Heart left ventricle (tissue), 16 donors: ENCODE data around the gene CBX8. TPM values are rescaled to one million over a fixed set of nuclear protein-coding genes. Genes with fewer than 3 reads are reported as not detected.
"Not testable (repeated sequence)": the region's sequence is repeated elsewhere in the genome, so short reads cannot be mapped to it uniquely, and the experiment has no call there.

Source experiments
- ATAC-seq, 4 donors: fragments of 200-7000 bp; cut with Tn5 transposase; one replicate each; pipeline ENCODE4 v1.9.1; 2020 to 2022; ENCODE audit warnings: moderate library complexity in 4 of 4, mild to moderate bottlenecking in 3 of 4, moderate number of reproducible peaks in 1 of 4
- DNase-seq, 5 donors: peaks; one replicate each; pipeline ENCODE4 v3.0.0-alpha.2; 2020
- H3K27ac ChIP-seq, 12 donors: fragments of 200-600 bp; sonication (generic) in 4 of 12; one replicate each; pipeline versions ENCODE4 v1.5.0 to v1.8.0; 2016 to 2022; ENCODE audit warnings: mild to moderate bottlenecking in 2 of 12
- H3K27me3 ChIP-seq, 9 donors: fragments of 200-600 bp; sonication (generic) in 2 of 9; one replicate each; pipeline versions ENCODE4 v1.5.1 to v1.8.0; 2016 to 2022; ENCODE audit warnings: mild to moderate bottlenecking in 3 of 9
- H3K36me3 ChIP-seq, 9 donors: fragments of 200-600 bp; sonication (generic) in 2 of 9; one replicate each; pipeline versions ENCODE4 v1.5.0 to v1.8.0; 2018 to 2022; ENCODE audit warnings: mild to moderate bottlenecking in 2 of 9
- H3K4me1 ChIP-seq, 12 donors: fragments of 200-600 bp; sonication (generic) in 4 of 12; one replicate each; pipeline versions ENCODE4 v1.5.0 to v1.8.0; 2016 to 2022; ENCODE audit warnings: mild to moderate bottlenecking in 3 of 12
- H3K4me3 ChIP-seq, 12 donors: fragments of 200-600 bp; sonication (generic) in 4 of 12; one replicate each; pipeline versions ENCODE4 v1.5.0 to v1.8.0; 2017 to 2022; ENCODE audit warnings: mild to moderate bottlenecking in 9 of 12, moderate library complexity in 4 of 12
- H3K9me3 ChIP-seq, 12 donors: fragments of 200-600 bp; sonication (generic) in 4 of 12; one replicate each; pipeline versions ENCODE4 v1.5.0 to v1.8.0; 2016 to 2022; ENCODE audit warnings: mild to moderate bottlenecking in 1 of 12
- CTCF ChIP-seq, 12 donors: fragments of 200-600 bp; sonication (generic) in 4 of 12; IDR thresholded peaks; one replicate each; pipeline versions ENCODE4 v1.5.0 to v1.8.0; 2018 to 2022; ENCODE audit warnings: antibody characterized with exemption in 12 of 12, mild to moderate bottlenecking in 5 of 12
- POLR2A ChIP-seq, 2 donors: fragments of 450-650 bp; IDR thresholded peaks; one replicate each; pipeline ENCODE4 v1.6.1; 2017; ENCODE audit warnings: antibody characterized with exemption in 2 of 2, mild to moderate bottlenecking in 2 of 2, moderate library complexity in 2 of 2
- WGBS, 4 donors: extraction: QIAGEN DNeasy Blood & Tissue Kit in 2 of 4; methylation state at CpG; one replicate each; pipeline versions ENCODE4 v1.1.5 to v1.1.7; 2013 to 2018; 5-methylcytosine and 5-hydroxymethylcytosine counted together
- intact Hi-C, 10 donors: fragments of 100-400 bp; cut with DNase I; formaldehyde crosslinking; loops; one replicate each; pipeline versions ENCODE4 v1.11.1 to v1.14.2; 2022
- polyA plus RNA-seq, 2 donors: library from polyadenylated mRNA; stranded (reverse); fragments of 200-250 nt; gene quantifications; one replicate each; pipeline ENCODE4 v1.2.3, GENCODE V29; 2013
- total RNA-seq, 9 donors: library from RNA; depleted of rRNA in 2 of 9; stranded (reverse); fragments of >200 nt in 2 of 9; fragmentation: NEBNext Ultra II Directional in 3 of 9; extraction: Animal tissue kit (Norgen Biotek cat#: 25700) in 3 of 9; gene quantifications; one replicate each; pipeline versions ENCODE4 v1.1.0 to v1.2.4, GENCODE V29; 2016 to 2023
- donor health status: ischemic (EF 13 %, LVEDD 7.1; RV severe dilation, severe dysfunction).
- donor health status: healthy with polysubstance abuse.
- donor health status: DM: no; HTN: yes; CAD: no.
- donor health status: DM: no; HTN: no; CAD: no.
- donor health status: ischemic (EF 25% LVEDD 6.9; RV normal size, moderate dysfunction).
- donor health status: ischemic (EF 25% LVEDD 5.7; RV mildly dilated, moderate dysfunction).
- donor health status: healthy.
- donor health status: DM: yes; HTN: yes; CAD: no.
- donor health status: ischemic (EF 35%, LVEDD 5.7; RV mildly dilated, moderate dysfunction).
- donor health status: nonischemic (EF 11% LVEDD 7.7; RV severe dilation, severe dysfunction).
- donor health status: DM: yes; HTN: yes; CAD: no.
- donor health status: PGD.
- donor health status: ischemic (EF 29% LVEDD 5.4; RV normal size, mild dysfunction).
- donor health status: nonischemic (EF 23%, LVEDD 6.1; RV moderate dilation, normal function).

Gene CBX8
- total and polyA plus RNA-seq, 11 donors, result 1.5 to 9.2 (median 5.1) TPM

- intact Hi-C loops, result loop anchor here in 3 of 10 donors (2.0 to 5.0 kb wide), 2 partner anchors 30 to 34 kb away; no protein-coding TSS in a partner anchor
- Histone ChIP-seq H3K36me3 (no peaks in the 10 kb centered on the region), H3K4me3 (peak overlapping the region in 7 of 12 donors; percentile 60 to 96 (median 70)), H3K27ac (peak overlapping the region; percentile 55 to 84 (median 74)), H3K9me3 (no peaks in the 10 kb centered on the region), H3K27me3 (peaks cover 0 to 69% (median 10%) of the 10 kb centered on the region in 9 donors), H3K4me1 (peaks cover 0 to 35% (median 17%) of the 10 kb centered on the region in 12 donors)
- ATAC-seq, result no peak
- WGBS, 4 donors, result 53 to 67% (median 61%) methylated on average over 11 of the region's 11 CpGs
- no peak for DNase-seq
- TF ChIP-seq POLR2A (IDR thresholded peaks at IDR 0.05), result no peak
- no peak for TF ChIP-seq CTCF (IDR thresholded peaks at IDR 0.05)
Measured at GRCh38 chr17:79776376-79777119, 20.3 kb downstream of the CBX8 start.

- no peaks in the 10 kb centered on the region for H3K9me3 ChIP-seq
- DNase-seq, result no peak
- 85 to 89% (median 87%) methylated on average over 6 of the region's 6 CpGs for WGBS, 4 donors
- no peak overlapping the region for H3K27ac ChIP-seq
- no peak for ATAC-seq
- TF ChIP-seq POLR2A (IDR thresholded peaks at IDR 0.05), result no peak
- no peak for TF ChIP-seq CTCF (IDR thresholded peaks at IDR 0.05)
- H3K4me1 ChIP-seq, result peaks cover 0 to 34% (median 17%) of the 10 kb centered on the region in 12 donors
- no peak overlapping the region for H3K4me3 ChIP-seq
- H3K27me3 ChIP-seq, result peaks cover 0 to 63% (median 10%) of the 10 kb centered on the region in 9 donors
- intact Hi-C loops, result loop anchor here in 3 of 10 donors (2.0 to 5.0 kb wide), 2 partner anchors 29 to 33 kb away; no protein-coding TSS in a partner anchor
- H3K36me3 ChIP-seq, result no peaks in the 10 kb centered on the region
Measured at GRCh38 chr17:79775632-79776031, 21.2 kb downstream of the CBX8 start.

GRCh38 chr17:79774561-79774975 lies 22.3 kb downstream of the CBX8 start:
- Histone ChIP-seq H3K4me3 (no peak overlapping the region), H3K4me1 (peaks cover 0 to 28% (median 17%) of the 10 kb centered on the region in 12 donors), H3K27ac (no peak overlapping the region), H3K36me3 (no peaks in the 10 kb centered on the region), H3K9me3 (no peaks in the 10 kb centered on the region), H3K27me3 (peaks cover 0 to 57% (median 10%) of the 10 kb centered on the region in 9 donors)
- 85 to 89% (median 86%) methylated on average over 8 of the region's 8 CpGs for WGBS, 4 donors
- intact Hi-C loops, result no loop called here
- ATAC-seq (no peak), DNase-seq (peak in 1 of 5 donors; percentile 33)
- TF ChIP-seq POLR2A (IDR thresholded peaks at IDR 0.05), result no peak
- TF ChIP-seq CTCF (IDR thresholded peaks at IDR 0.05), result no peak

- H3K9me3 ChIP-seq, H3K27ac ChIP-seq, H3K36me3 ChIP-seq, intact Hi-C loops, H3K4me3 ChIP-seq, ATAC-seq: not testable (repeated sequence)
- 85 to 91% (median 87%) methylated on average over 9 of the region's 9 CpGs for WGBS, 4 donors
- Histone ChIP-seq H3K27me3 (peaks cover 0 to 47% (median 10%) of the 10 kb centered on the region in 9 donors), H3K4me1 (peaks cover 0 to 15% (median 9%) of the 10 kb centered on the region in 12 donors)
- peak in 1 of 5 donors; percentile 11 for DNase-seq
Measured at GRCh38 chr17:79772726-79773125, 24.2 kb downstream of the CBX8 start.
